Esophagus muscularis mucosa (tissue), 4 donors: ENCODE results near the gene TMCC3. TPM values are rescaled to one million over a fixed set of nuclear protein-coding genes. Genes with fewer than 3 reads are reported as not detected.
A peak's percentile ranks its signal among the peaks of the same experiment; 100 is the strongest.
"Not testable (repeated sequence)": the region's sequence is repeated elsewhere in the genome, so short reads cannot be mapped to it uniquely, and the experiment has no call there.

Source experiments
- DNase-seq: peaks from one replicate; pipeline ENCODE4 v3.0.0-alpha.2; 2017; ENCODE audit errors: extremely low spot score
- H3K27ac ChIP-seq, 4 donors: fragments of 200-600 bp; sonication (generic); replicated peaks in 1 of 4; 1 replicate in 3 of 4; 2 replicates in 1 of 4; pipeline ENCODE4 v1.5.1; 2016 to 2019; ENCODE audit warnings: mild to moderate bottlenecking in 1 of 4
- H3K27me3 ChIP-seq, 4 donors: fragments of 200-600 bp; sonication (generic); one replicate each; pipeline versions ENCODE4 v1.5.1 to v1.6.0; 2016 to 2019
- H3K36me3 ChIP-seq, 4 donors: fragments of 200-600 bp; sonication (generic); one replicate each; pipeline ENCODE4 v1.5.1; 2016 to 2019
- H3K4me1 ChIP-seq, 4 donors: fragments of 200-600 bp; sonication (generic); one replicate each; pipeline ENCODE4 v1.5.1; 2016 to 2019
- H3K4me3 ChIP-seq, 4 donors: fragments of 200-600 bp; sonication (generic); 1 replicate in 2 of 4; 2 replicates in 2 of 4; pipeline ENCODE4 v1.5.1; 2016 to 2019; ENCODE audit warnings: mild to moderate bottlenecking in 4 of 4, moderate library complexity in 1 of 4
- H3K9me3 ChIP-seq, 4 donors: fragments of 200-600 bp; sonication (generic); 1 replicate in 3 of 4; 2 replicates in 1 of 4; pipeline ENCODE4 v1.5.1; 2016 to 2019
- EP300 ChIP-seq: sonication (generic); formaldehyde crosslinking; IDR thresholded peaks from one replicate; pipeline ENCODE4 v1.6.1; 2017; ENCODE audit warnings: antibody characterized with exemption
- POLR2A ChIP-seq: fragments of 450-650 bp; IDR thresholded peaks from one replicate; pipeline ENCODE4 v1.6.1; 2017; ENCODE audit warnings: antibody characterized with exemption, moderate library complexity, mild to moderate bottlenecking, low read depth
- POLR2AphosphoS5 ChIP-seq, 2 donors: sonication (generic); formaldehyde crosslinking; IDR thresholded peaks; one replicate each; pipeline ENCODE4 v1.6.1; 2017; ENCODE audit warnings: antibody characterized with exemption in 2 of 2
- WGBS: methylation state at CpG from one replicate; pipeline ENCODE4 v1.1.5; 2018; 5-methylcytosine and 5-hydroxymethylcytosine counted together
- intact Hi-C: fragments of 100-400 bp; cut with DNase I; formaldehyde crosslinking; loops from one replicate; pipeline ENCODE4 v1.15.1; 2023
- total RNA-seq, 4 donors: library from RNA; depleted of rRNA; stranded (reverse); fragments of >200 nt; gene quantifications; one replicate each; pipeline versions ENCODE4 v1.1.0 to v1.2.1, GENCODE V29; 2016
- TF ChIP-seq, protein P1 (sequence below), 3 experiments: fragments of 200-600 bp in 2 of 3; fragments of 450-650 bp in 1 of 3; sonication (generic) in 2 of 3; IDR thresholded peaks; one replicate each; pipeline ENCODE4 v1.5.1; 2017 to 2019; ENCODE audit warnings: antibody characterized with exemption in 3 of 3, mild to moderate bottlenecking in 2 of 3, moderate library complexity in 1 of 3

The TMCC3 gene
- total RNA-seq, 4 donors from 2014 or later = 17.0 to 30.5 (median 19.5) TPM

DNA sequence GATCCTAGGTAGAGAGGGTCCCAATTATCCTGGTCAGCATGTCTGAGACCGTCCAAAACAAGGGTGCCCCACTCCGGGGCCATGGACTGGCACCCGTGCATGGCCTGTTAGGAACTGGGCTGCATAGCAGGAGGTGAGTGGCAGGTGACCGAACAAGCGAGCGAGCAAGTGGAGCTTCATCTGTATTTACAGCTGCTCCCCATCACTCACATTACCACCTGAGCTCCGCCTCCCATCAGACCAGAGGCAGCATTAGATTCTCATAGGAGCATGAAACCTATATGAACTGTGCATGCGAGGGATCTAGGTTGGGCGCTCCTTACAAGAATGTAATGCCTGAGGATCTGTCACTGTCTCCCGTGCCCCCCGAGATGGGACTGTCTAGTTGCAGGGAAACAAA, 44.4 kb upstream of the TMCC3 start:
- Histone ChIP-seq H3K4me1 (peaks cover 6 to 30% (median 26%) of the 10 kb centered on the region in 4 donors), H3K9me3 (no peaks in the 10 kb centered on the region), H3K4me3 (no peak overlapping the region), H3K27ac (no peak overlapping the region), H3K27me3 (no peaks in the 10 kb centered on the region), H3K36me3 (no peaks in the 10 kb centered on the region)
- no peak for DNase-seq
- TF ChIP-seq, protein P1, sequence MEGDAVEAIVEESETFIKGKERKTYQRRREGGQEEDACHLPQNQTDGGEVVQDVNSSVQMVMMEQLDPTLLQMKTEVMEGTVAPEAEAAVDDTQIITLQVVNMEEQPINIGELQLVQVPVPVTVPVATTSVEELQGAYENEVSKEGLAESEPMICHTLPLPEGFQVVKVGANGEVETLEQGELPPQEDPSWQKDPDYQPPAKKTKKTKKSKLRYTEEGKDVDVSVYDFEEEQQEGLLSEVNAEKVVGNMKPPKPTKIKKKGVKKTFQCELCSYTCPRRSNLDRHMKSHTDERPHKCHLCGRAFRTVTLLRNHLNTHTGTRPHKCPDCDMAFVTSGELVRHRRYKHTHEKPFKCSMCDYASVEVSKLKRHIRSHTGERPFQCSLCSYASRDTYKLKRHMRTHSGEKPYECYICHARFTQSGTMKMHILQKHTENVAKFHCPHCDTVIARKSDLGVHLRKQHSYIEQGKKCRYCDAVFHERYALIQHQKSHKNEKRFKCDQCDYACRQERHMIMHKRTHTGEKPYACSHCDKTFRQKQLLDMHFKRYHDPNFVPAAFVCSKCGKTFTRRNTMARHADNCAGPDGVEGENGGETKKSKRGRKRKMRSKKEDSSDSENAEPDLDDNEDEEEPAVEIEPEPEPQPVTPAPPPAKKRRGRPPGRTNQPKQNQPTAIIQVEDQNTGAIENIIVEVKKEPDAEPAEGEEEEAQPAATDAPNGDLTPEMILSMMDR (IDR thresholded peaks at IDR 0.05) = no peak
- intact Hi-C loops = no loop called here
- WGBS = 91% methylated on average over 11 of the region's 11 CpGs

- H3K4me3 ChIP-seq, H3K27ac ChIP-seq, DNase-seq, intact Hi-C loops, H3K27me3 ChIP-seq, H3K36me3 ChIP-seq, H3K9me3 ChIP-seq: not testable (repeated sequence)
- 93% methylated on average over 7 of the region's 7 CpGs for WGBS
- peaks cover 6 to 31% (median 30%) of the 10 kb centered on the region in 4 donors for H3K4me1 ChIP-seq
These were observed 42.5 kb upstream of the TMCC3 start for GRCh38 chr12:94692826-94693225.

DNA sequence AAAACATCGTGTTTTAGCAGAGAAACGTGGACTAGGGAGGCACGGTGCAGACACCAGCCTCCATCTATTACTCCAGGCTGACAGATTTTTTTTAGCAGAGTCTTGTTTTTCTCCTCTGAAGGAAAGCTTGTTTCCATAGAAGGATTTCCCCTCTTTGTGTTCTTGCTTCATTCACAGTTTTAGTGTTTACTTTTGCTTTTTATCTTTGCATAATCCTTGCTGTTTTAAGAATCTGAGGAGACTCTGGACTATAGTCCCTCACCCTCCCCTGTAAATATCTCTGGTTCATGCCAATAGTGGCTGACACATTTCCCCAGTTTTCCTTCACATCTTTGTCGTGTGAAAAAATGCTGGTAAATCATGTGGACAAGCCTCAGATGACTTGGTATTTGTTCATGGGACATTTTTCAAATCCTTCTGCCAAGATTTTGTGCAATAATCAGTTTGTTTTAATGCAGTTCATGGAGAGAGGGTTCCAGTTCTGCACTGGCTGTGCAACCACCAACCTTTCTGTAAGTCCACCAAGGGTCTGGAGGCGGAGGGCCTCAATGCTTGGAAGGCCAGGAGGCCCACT, 39.9 kb upstream of the TMCC3 start:
- no peak for DNase-seq
- WGBS = 20% methylated on average over 5 of the region's 5 CpGs
- peak overlapping the region; percentile 20 to 47 (median 22) for H3K4me3 ChIP-seq

DNA sequence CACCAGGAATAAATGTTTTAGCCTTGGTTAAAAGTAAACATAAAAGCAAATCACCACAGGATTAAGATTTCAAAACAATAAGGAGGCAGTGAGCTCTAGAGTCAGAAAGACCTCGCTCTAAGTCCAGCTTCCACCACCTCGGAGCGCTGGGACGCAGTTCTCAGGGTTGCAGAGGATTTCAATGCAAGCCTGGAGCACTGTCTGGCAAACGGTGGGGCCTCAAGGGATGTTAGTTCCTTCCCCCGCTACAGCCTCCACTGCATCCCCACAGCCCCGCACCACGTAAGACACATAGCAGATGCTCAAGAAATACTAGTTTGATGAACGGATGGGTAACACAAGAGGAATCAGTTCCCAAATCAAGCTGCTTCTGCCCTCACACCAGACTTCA, 39.3 kb upstream of the TMCC3 start:
- Histone ChIP-seq H3K4me3 (peak overlapping the region; percentile 20 to 47 (median 22)), H3K27me3 (no peaks in the 10 kb centered on the region), H3K27ac (peak overlapping the region; percentile 39 to 68 (median 62)), H3K9me3 (no peaks in the 10 kb centered on the region), H3K4me1 (peaks cover 6 to 41% (median 32%) of the 10 kb centered on the region in 4 donors), H3K36me3 (no peaks in the 10 kb centered on the region)
- TF ChIP-seq, protein P1 (IDR thresholded peaks at IDR 0.05) = no peak
- no peak for TF ChIP-seq EP300
- no peak for TF ChIP-seq POLR2AphosphoS5 (IDR thresholded peaks at IDR 0.05)
- TF ChIP-seq POLR2A = no peak
- intact Hi-C loops = no loop called here
- WGBS = 62% methylated on average over 9 of the region's 9 CpGs
- no peak for DNase-seq

More for the DNA sequence above, 39.9 kb upstream of the TMCC3 start:
- Histone ChIP-seq H3K36me3 (no peaks in the 10 kb centered on the region), H3K4me1 (peaks cover 6 to 41% (median 32%) of the 10 kb centered on the region in 4 donors), H3K9me3 (no peaks in the 10 kb centered on the region), H3K27ac (peak overlapping the region; percentile 39 to 68 (median 62)), H3K27me3 (no peaks in the 10 kb centered on the region)
- intact Hi-C loops = no loop called here
- TF ChIP-seq POLR2AphosphoS5 (IDR thresholded peaks at IDR 0.05) = peak; percentile 30 to 31
- no peak for TF ChIP-seq POLR2A
- TF ChIP-seq, protein P1 (IDR thresholded peaks at IDR 0.05) = no peak
- no peak for TF ChIP-seq EP300

- no peak for DNase-seq
- Histone ChIP-seq H3K9me3 (no peaks in the 10 kb centered on the region), H3K27ac (peak overlapping the region; percentile 39 to 68 (median 62)), H3K36me3 (no peaks in the 10 kb centered on the region), H3K4me3 (peak overlapping the region; percentile 20 to 47 (median 22)), H3K27me3 (no peaks in the 10 kb centered on the region), H3K4me1 (peaks cover 6 to 41% (median 32%) of the 10 kb centered on the region in 4 donors)
- WGBS = 53% methylated on average over 7 of the region's 7 CpGs
- intact Hi-C loops = no loop called here
- TF ChIP-seq, protein P1 (IDR thresholded peaks at IDR 0.05) = no peak
- TF ChIP-seq POLR2AphosphoS5 (IDR thresholded peaks at IDR 0.05) (no peak), POLR2A (no peak), EP300 (no peak)
These were observed 38.8 kb upstream of the TMCC3 start for GRCh38 chr12:94689002-94689645.
